Tibial nerve (tissue), 4 donors: Measurements from ENCODE around the gene TAP2. TPM values are rescaled to one million over a fixed set of nuclear protein-coding genes. Genes with fewer than 3 reads are reported as not detected.

Source experiments
- DNase-seq, 2 donors: peaks; one replicate each; pipeline ENCODE4 v3.0.0-alpha.2; 2019; ENCODE audit warnings: low spot score in 2 of 2
- H3K27ac ChIP-seq, 4 donors: fragments of 200-600 bp; sonication (generic) in 3 of 4; one replicate each; pipeline ENCODE4 v1.5.1; 2017 to 2019; ENCODE audit warnings: mild to moderate bottlenecking in 1 of 4
- H3K27me3 ChIP-seq, 2 donors: fragments of 200-600 bp; sonication (generic) in 1 of 2; one replicate each; pipeline versions ENCODE4 v1.5.1 to v1.6.0; 2017 to 2019
- H3K36me3 ChIP-seq, 3 donors: fragments of 200-600 bp; sonication (generic); one replicate each; pipeline ENCODE4 v1.5.1; 2018 to 2019
- H3K4me1 ChIP-seq, 4 donors: fragments of 200-600 bp; sonication (generic) in 3 of 4; one replicate each; pipeline ENCODE4 v1.5.1; 2017 to 2019
- H3K4me3 ChIP-seq, 4 donors: fragments of 200-600 bp; sonication (generic) in 3 of 4; one replicate each; pipeline ENCODE4 v1.5.1; 2017 to 2019; ENCODE audit warnings: mild to moderate bottlenecking in 1 of 4, moderate library complexity in 1 of 4
- H3K9me3 ChIP-seq, 4 donors: fragments of 200-600 bp; sonication (generic) in 3 of 4; one replicate each; pipeline ENCODE4 v1.5.1; 2017 to 2019
- EP300 ChIP-seq, 2 donors: sonication (generic); formaldehyde crosslinking; IDR thresholded peaks; one replicate each; pipeline ENCODE4 v1.6.1; 2017; ENCODE audit warnings: antibody characterized with exemption in 2 of 2, mild to moderate bottlenecking in 1 of 2
- POLR2A ChIP-seq, 2 donors: fragments of 450-650 bp; IDR thresholded peaks; one replicate each; pipeline ENCODE4 v1.6.1; 2017; ENCODE audit warnings: antibody characterized with exemption in 2 of 2, mild to moderate bottlenecking in 2 of 2, moderate library complexity in 2 of 2
- WGBS, 2 donors: methylation state at CpG; one replicate each; pipeline ENCODE4 v1.1.5; 2018; 5-methylcytosine and 5-hydroxymethylcytosine counted together
- total RNA-seq, 4 donors: library from RNA; depleted of rRNA; stranded (reverse); fragments of >200 nt; gene quantifications; one replicate each; pipeline ENCODE4 v1.1.0, GENCODE V29; 2016
- TF ChIP-seq, protein P1 (sequence below), 5 experiments: fragments of 200-600 bp in 3 of 5; fragments of 450-650 bp in 2 of 5; sonication (generic) in 3 of 5; IDR thresholded peaks; one replicate each; pipeline ENCODE4 v1.5.1; 2016 to 2019; ENCODE audit warnings: antibody characterized with exemption in 5 of 5, mild to moderate bottlenecking in 3 of 5, moderate library complexity in 2 of 5

Gene TAP2
- total RNA-seq, 4 donors from 2014 or later = 14.1 to 21.9 (median 19.8) TPM

DNA sequence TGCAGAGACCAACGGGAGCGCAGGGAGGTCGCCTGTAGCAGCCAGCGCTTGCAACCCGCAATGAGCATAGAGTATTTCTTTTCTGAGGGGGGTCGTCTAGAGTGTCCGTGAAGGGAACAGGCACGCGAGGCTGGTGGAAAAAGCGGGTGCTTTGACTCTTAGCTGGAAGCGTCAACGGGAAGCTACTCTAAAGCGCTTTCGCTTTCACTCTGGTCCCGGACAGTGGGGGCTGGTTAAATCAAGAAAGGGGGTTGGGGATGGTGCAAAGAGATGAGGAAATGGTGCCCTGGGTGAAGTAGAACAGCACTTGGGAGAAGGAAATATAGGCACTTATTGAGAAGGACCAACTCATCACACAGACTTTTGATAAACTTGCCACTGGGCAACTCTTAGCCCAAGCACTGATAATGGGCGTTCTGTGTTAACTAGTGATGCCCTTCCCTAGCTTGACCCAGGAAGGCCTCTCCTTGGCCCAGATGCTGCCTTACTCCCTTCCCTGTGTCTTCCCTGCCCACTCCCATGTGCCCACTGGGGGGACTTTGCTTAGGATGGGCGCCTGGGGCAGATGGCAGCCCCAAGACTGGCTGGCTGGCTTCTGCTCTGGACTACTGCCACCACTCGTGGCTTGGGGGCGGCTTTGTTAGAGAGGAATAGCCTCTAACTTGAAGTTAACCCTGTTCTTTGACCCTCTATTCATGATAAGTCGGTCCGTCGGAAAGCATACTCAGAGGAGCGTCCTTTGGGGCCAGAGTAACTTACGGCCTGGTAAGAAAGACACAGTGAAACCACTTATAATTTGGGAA, 16.0 kb upstream of the TAP2 start:
- WGBS, 2 donors = 6 to 7% methylated on average over 24 of the region's 24 CpGs
- Histone ChIP-seq H3K27me3 (no peaks in the 10 kb centered on the region), H3K36me3 (peaks cover 0 to 45% (median 9%) of the 10 kb centered on the region in 3 donors), H3K9me3 (no peaks in the 10 kb centered on the region), H3K27ac (peak overlapping the region; percentile 97 to 100 (median 98)), H3K4me1 (peaks cover 0 to 42% (median 19%) of the 10 kb centered on the region in 4 donors), H3K4me3 (peak overlapping the region; percentile 78 to 99 (median 98))
- peak in 1 of 2 donors; percentile 38 for DNase-seq
- TF ChIP-seq POLR2A (IDR thresholded peaks at IDR 0.05) (no peak), EP300 (IDR thresholded peaks at IDR 0.05) (no peak)
- TF ChIP-seq, protein P1, sequence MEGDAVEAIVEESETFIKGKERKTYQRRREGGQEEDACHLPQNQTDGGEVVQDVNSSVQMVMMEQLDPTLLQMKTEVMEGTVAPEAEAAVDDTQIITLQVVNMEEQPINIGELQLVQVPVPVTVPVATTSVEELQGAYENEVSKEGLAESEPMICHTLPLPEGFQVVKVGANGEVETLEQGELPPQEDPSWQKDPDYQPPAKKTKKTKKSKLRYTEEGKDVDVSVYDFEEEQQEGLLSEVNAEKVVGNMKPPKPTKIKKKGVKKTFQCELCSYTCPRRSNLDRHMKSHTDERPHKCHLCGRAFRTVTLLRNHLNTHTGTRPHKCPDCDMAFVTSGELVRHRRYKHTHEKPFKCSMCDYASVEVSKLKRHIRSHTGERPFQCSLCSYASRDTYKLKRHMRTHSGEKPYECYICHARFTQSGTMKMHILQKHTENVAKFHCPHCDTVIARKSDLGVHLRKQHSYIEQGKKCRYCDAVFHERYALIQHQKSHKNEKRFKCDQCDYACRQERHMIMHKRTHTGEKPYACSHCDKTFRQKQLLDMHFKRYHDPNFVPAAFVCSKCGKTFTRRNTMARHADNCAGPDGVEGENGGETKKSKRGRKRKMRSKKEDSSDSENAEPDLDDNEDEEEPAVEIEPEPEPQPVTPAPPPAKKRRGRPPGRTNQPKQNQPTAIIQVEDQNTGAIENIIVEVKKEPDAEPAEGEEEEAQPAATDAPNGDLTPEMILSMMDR (IDR thresholded peaks at IDR 0.05) = no peak

DNA sequence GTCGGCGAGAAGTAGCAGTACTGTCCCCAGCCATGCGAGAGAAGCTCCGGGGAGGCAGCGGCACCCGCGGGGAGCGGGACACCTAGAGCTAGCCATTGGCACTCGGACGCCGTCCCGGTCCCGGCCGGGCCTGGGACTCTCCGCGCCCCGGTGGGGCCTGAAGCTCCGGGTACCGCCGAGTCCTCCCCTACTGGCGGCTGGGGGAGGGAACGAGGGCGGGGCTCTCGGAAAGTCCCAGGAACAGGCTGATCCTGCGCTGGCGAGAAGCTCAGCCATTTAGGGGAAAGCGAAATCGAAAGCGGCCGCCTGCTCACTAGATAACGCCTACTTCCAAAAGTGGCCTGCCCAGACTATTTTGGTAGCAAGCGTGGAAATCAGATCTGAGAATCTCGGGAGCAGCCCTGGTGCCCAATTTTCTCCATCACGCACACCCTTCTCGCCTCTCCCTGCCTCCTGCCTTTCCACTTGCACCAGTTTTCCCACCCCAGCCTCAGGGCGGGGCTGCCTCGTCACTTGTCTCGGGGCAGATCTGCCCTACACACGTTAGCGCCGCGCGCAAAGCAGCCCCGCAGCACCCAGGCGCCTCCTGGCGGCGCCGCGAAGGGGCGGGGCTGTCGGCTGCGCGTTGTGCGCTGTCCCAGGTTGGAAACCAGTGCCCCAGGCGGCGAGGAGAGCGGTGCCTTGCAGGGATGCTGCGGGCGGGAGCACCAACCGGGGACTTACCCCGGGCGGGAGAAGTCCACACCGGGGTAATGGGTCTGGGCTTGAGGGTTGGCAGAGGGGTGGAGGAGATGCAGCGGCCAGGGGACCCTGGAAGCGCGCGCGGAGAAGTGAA, 15.2 kb upstream of the TAP2 start, which contains the start of the genes PSMB9 and TAP1:
TSS of gene PSMB9 (plus strand) at position 652 of the 835 bp plus-strand sequence. CDS start at position 690, 38 bp downstream.
TSS of gene TAP1 (minus strand) at position 164 of the 835 bp plus-strand sequence. CDS start at position 96, 68 bp downstream.
- Histone ChIP-seq H3K27ac (peak within 1 kb of the TSS; percentile 97 to 100 (median 98)), H3K27me3 (no peaks in the 10 kb centered on the region), H3K4me1 (peaks cover 0 to 42% (median 19%) of the 10 kb centered on the region in 4 donors), H3K36me3 (peaks cover 0 to 43% (median 8%) of the 10 kb centered on the region in 3 donors), H3K4me3 (peak within 1 kb of the TSS; percentile 78 to 99 (median 98)), H3K9me3 (no peaks in the 10 kb centered on the region)
- 0 to 2% methylated on average over 37 to 51 of the region's 68 CpGs for WGBS, 2 donors
- DNase-seq = peak; percentile 92 to 94
- TF ChIP-seq, protein P1 (IDR thresholded peaks at IDR 0.05) = peak; percentile 79 to 96 (median 93)
- TF ChIP-seq POLR2A (IDR thresholded peaks at IDR 0.05) (peak; percentile 86 to 90), EP300 (IDR thresholded peaks at IDR 0.05) (peak; percentile 77 to 90)

DNA sequence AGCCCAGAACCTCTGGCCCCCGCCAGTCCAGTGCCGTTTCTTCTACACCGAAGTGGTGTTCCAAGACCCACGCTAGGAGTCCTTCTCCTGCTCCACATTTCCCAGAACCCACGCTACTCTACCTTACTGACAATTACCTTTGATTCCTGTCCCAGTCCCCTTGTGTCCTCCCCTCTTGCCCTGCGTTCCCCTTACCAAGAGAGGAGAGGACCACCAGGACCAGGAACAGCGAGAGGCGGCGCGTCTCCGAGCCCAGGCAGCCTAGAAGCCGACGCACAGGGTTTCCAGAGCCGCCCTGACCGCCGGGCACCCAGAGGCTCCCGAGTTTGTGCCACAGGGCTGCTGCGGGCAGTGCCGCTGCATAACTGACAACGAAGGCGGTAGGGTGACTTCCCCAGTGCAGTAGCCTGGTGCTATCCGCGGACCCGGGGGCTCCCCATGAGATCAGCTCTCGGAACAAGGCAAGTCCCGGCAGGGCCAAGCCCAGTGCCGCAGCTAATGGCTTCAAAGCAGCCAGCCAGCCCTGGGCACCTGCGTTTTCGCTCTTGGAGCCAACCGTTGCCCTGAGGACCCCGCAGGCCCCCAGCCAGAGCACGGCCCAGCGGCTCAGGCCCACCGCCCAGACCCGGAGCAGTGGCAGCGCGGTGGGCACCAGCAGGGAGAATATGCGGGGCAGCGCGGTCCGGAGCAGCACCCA, 14.5 kb upstream of the TAP2 start:
- DNase-seq = peak in 1 of 2 donors; percentile 38
- peak overlapping the region; percentile 78 to 99 (median 98) for H3K4me3 ChIP-seq
- H3K27ac ChIP-seq = peak overlapping the region; percentile 97 to 100 (median 98)
- H3K27me3 ChIP-seq = no peaks in the 10 kb centered on the region
- TF ChIP-seq EP300 (IDR thresholded peaks at IDR 0.05) (peak in 1 of 2 donors; percentile 3), POLR2A (IDR thresholded peaks at IDR 0.05) (peak in 1 of 2 donors; percentile 6)
- TF ChIP-seq, protein P1 (IDR thresholded peaks at IDR 0.05) = no peak
- peaks cover 0 to 47% (median 19%) of the 10 kb centered on the region in 4 donors for H3K4me1 ChIP-seq
- H3K9me3 ChIP-seq = no peaks in the 10 kb centered on the region
- peaks cover 0 to 43% (median 16%) of the 10 kb centered on the region in 3 donors for H3K36me3 ChIP-seq
- 0 to 1% methylated on average over 17 to 29 of the region's 41 CpGs for WGBS, 2 donors

DNA sequence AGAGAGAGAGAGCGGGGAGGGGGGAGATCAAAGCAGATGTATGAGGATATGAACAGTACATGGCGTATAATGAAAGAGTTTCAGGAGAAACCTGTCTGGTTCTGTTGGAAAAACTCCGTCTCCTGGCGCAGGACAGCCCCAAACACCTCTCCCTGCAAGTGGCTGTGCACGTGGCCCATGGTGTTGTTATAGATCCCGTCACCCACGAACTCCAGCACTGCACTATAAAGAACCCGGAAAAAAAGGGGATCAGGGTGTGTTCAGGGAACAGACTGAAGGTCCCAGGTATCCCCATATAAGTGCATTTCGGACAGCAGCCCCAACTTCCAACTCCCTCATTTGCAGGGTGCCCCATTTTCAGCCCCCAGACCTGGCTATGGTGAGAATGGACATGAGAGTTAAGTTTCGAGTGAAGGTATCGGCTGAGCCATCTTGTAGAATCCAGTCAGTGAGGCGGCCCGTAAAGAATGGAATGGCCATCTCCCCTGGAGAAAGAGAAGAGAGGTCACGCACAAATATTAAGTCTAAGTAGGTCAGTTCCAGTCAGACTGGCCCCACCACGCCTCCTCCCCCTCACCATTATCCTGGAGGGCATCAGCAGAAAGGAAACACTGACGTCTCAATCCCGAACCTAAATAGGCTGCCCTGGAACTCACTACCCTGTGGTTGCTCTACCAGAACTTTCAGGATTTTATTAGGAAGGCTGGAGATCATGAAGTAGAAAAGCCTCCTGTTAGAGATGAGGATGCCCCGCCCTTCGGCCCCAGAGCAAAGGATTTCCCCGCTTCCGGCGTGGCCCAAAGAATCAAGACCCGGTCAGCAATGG, 13.7 kb upstream of the TAP2 start:
- 42 to 49% methylated on average over 22 to 23 of the region's 23 CpGs for WGBS, 2 donors
- Histone ChIP-seq H3K27ac (peak overlapping the region; percentile 97 to 100 (median 98)), H3K4me1 (peaks cover 0 to 47% (median 19%) of the 10 kb centered on the region in 4 donors), H3K27me3 (no peaks in the 10 kb centered on the region), H3K4me3 (peak overlapping the region; percentile 78 to 99 (median 98)), H3K36me3 (peaks cover 0 to 43% (median 20%) of the 10 kb centered on the region in 3 donors), H3K9me3 (no peaks in the 10 kb centered on the region)
- TF ChIP-seq EP300 (IDR thresholded peaks at IDR 0.05) = peak in 1 of 2 donors; percentile 4
- TF ChIP-seq, protein P1 (IDR thresholded peaks at IDR 0.05) = no peak
- DNase-seq = peak in 1 of 2 donors; percentile 42
